A549 (cell line): Measurements from ENCODE around the gene LSM10. TPM values are rescaled to one million over a fixed set of nuclear protein-coding genes. Genes with fewer than 3 reads are reported as not detected.

Source experiments
- ATAC-seq, 2 experiments: fragments of 200-7000 bp in 1 of 2; fragments of >200 bp in 1 of 2; cut with Nextera tagmentation in 1 of 2; cut with Tn5 transposase in 1 of 2; 3 replicates each; pipeline versions ENCODE4 v1.8.0 to v1.9.1; 2018 to 2020; ENCODE audit warnings: mild to moderate bottlenecking in 1 of 2, moderate library complexity in 1 of 2
- CTCF ChIA-PET: fragments of 300-600 bp; sonication (Branson Sonifier 250); formaldehyde crosslinking; extraction: SDS; loops from one replicate; lab custom pipeline; 2021; ENCODE audit warnings: antibody characterized with exemption, inconsistent platforms; lab: Yijun Ruan, JAX
- POLR2A ChIA-PET: fragments of 350-600 bp; formaldehyde crosslinking; extraction: SDS; loops from one replicate; lab custom pipeline; 2021; ENCODE audit warnings: antibody characterized with exemption, inconsistent platforms; lab: Yijun Ruan, JAX
- DNase-seq, 2 experiments: peaks; one replicate each; pipeline versions ENCODE4 v3.0.0 to v3.0.0-alpha.2; 2011 to 2016; ENCODE audit warnings: low read depth in 1 of 2, low spot score in 1 of 2
- FAIRE-seq: peaks from 2 replicates; lab custom pipeline; 2011; peaks lifted over from hg19 to GRCh38; lab: Jason Lieb, UNC
- H3K27ac ChIP-seq, 2 experiments: fragments of >200 bp; sonication (Bioruptor Twin); formaldehyde crosslinking; 3 replicates each; pipeline ENCODE4 v1.5.1; 2016 to 2017
- H3K4me1 ChIP-seq: fragments of >200 bp; sonication (Bioruptor Twin); formaldehyde crosslinking; 3 replicates; pipeline ENCODE4 v1.6.1; 2016
- H3K4me2 ChIP-seq: fragments of >200 bp; sonication (Bioruptor Twin); formaldehyde crosslinking; 3 replicates; pipeline ENCODE4 v1.6.1; 2016
- H3K4me3 ChIP-seq: fragments of >200 bp; sonication (Bioruptor Twin); formaldehyde crosslinking; 3 replicates; pipeline ENCODE4 v1.5.1; 2016
- H3K9me3 ChIP-seq: fragments of >200 bp; sonication (Bioruptor Twin); formaldehyde crosslinking; 3 replicates; pipeline ENCODE4 v1.6.1; 2016
- CBX8 ChIP-seq: fragments of 200-600 bp; sonication (generic); IDR thresholded peaks from 2 replicates; pipeline ENCODE4 v1.6.1; 2016
- EHMT2 ChIP-seq: fragments of 200-600 bp; sonication (generic); IDR thresholded peaks from 2 replicates; pipeline ENCODE4 v1.6.1; 2016; ENCODE audit warnings: antibody characterized with exemption, low read depth, mild to moderate bottlenecking, moderate library complexity
- HOXA7 ChIP-seq: fragments of 250-450 bp; sonication (Bioruptor Pico); IDR thresholded peaks from 2 replicates; pipeline ENCODE4 v1.5.0; 2020; ENCODE audit warnings: mild to moderate bottlenecking, moderate library complexity
- JUNB ChIP-seq: fragments of >200 bp; sonication (Bioruptor Twin); formaldehyde crosslinking; IDR thresholded peaks from 2 replicates; pipeline ENCODE4 v1.6.1; 2016
- KDM1A ChIP-seq: fragments of 200-600 bp; sonication (generic); IDR thresholded peaks from 2 replicates; pipeline ENCODE4 v1.6.1; 2016; ENCODE audit warnings: low read depth, mild to moderate bottlenecking
- MAFK ChIP-seq: fragments of 450-650 bp; IDR thresholded peaks from 2 replicates; pipeline ENCODE4 v1.6.1; 2014; ENCODE audit not compliant: partially characterized antibody
- NFE2L2 ChIP-seq: fragments of 150-350 bp; conservative IDR thresholded peaks from 2 replicates; pipeline ENCODE4 v1.6.1; 2014; ENCODE audit warnings: low read length
- NPAS2 ChIP-seq: fragments of 250-450 bp; sonication (Bioruptor Pico); IDR thresholded peaks from 2 replicates; pipeline ENCODE4 v1.8.0; 2022; ENCODE audit warnings: mild to moderate bottlenecking, moderate library complexity, borderline replicate concordance
- NR3C1 ChIP-seq: fragments of >200 bp; sonication (Bioruptor Twin); formaldehyde crosslinking; IDR thresholded peaks from 3 replicates; pipeline ENCODE4 v1.6.1; 2017
- RAD21 ChIP-seq, 2 experiments: fragments of >200 bp in 1 of 2; sonication (Bioruptor Twin) in 1 of 2; formaldehyde crosslinking in 1 of 2; IDR thresholded peaks in 1 of 2; conservative IDR thresholded peaks in 1 of 2; 2 replicates in 1 of 2; 3 replicates in 1 of 2; pipeline ENCODE4 v1.6.1; 2012 to 2018; ENCODE audit warnings: inconsistent platforms in 1 of 2
- RCOR1 ChIP-seq: fragments of 150-350 bp; IDR thresholded peaks from 2 replicates; pipeline ENCODE4 v1.6.1; 2014; ENCODE audit warnings: antibody characterized with exemption, low read length, low read depth
- SMC3 ChIP-seq: fragments of >200 bp; sonication (Bioruptor Twin); formaldehyde crosslinking; IDR thresholded peaks from 3 replicates; pipeline ENCODE4 v1.6.1; 2018; ENCODE audit warnings: inconsistent platforms
- SREBF2 ChIP-seq: fragments of 450-650 bp; IDR thresholded peaks from 2 replicates; pipeline ENCODE4 v1.6.1; 2014; ENCODE audit warnings: mild to moderate bottlenecking, moderate library complexity
- TFCP2L1 ChIP-seq: fragments of 250-450 bp; sonication (Bioruptor Pico); IDR thresholded peaks from 2 replicates; pipeline ENCODE4 v1.5.0; 2021; ENCODE audit warnings: mild to moderate bottlenecking
- TP53 ChIP-seq: fragments of 250-450 bp; sonication (Bioruptor Pico); IDR thresholded peaks from 2 replicates; pipeline ENCODE4 v1.5.0; 2021; ENCODE audit warnings: mild to moderate bottlenecking, moderate library complexity
- ZC3H11A ChIP-seq: fragments of 450-650 bp; IDR thresholded peaks from 2 replicates; pipeline ENCODE4 v1.6.1; 2014; ENCODE audit warnings: antibody characterized with exemption, mild to moderate bottlenecking
- ZFP36 ChIP-seq: fragments of 450-650 bp; IDR thresholded peaks from 2 replicates; pipeline ENCODE4 v1.6.1; 2014; ENCODE audit warnings: borderline replicate concordance; ENCODE audit not compliant: partially characterized antibody
- WGBS: methylation state at CpG from one replicate; pipeline ENCODE4 v1.1.6; 2017; ENCODE audit errors: missing lambda C conversion rate; 5-methylcytosine and 5-hydroxymethylcytosine counted together
- polyA plus RNA-seq, 4 experiments: library from polyadenylated mRNA; depleted of rRNA in 3 of 4; stranded (reverse); fragments of >200 nt; fragmentation: RNase III in 1 of 4; extraction: RNeasy Plus Mini Kit Qiagen cat#74134 plus additional on column Dnase treatment in 1 of 4; gene quantifications; 2 replicates in 3 of 4; 3 replicates in 1 of 4; pipeline ENCODE4 v1.2.3, GENCODE V29; 2011 to 2017
- TF ChIP-seq, protein P1 (sequence below): fragments of 150-350 bp; IDR thresholded peaks from 2 replicates; pipeline ENCODE4 v1.6.1; 2014; ENCODE audit warnings: low read depth, mild to moderate bottlenecking, low read length
- TF ChIP-seq, protein P2 (sequence below): IDR thresholded peaks from 2 replicates; pipeline ENCODE4 v1.6.1; 2012
- TF ChIP-seq, protein P3 (sequence below): fragments of >200 bp; sonication (Bioruptor Twin); formaldehyde crosslinking; IDR thresholded peaks from 3 replicates; pipeline ENCODE4 v1.5.1; 2016

The LSM10 gene
- polyA plus RNA-seq, 2 of the 4 experiments (the other 2 are of a cell fraction), result 40.7 to 44.3 TPM

DNA sequence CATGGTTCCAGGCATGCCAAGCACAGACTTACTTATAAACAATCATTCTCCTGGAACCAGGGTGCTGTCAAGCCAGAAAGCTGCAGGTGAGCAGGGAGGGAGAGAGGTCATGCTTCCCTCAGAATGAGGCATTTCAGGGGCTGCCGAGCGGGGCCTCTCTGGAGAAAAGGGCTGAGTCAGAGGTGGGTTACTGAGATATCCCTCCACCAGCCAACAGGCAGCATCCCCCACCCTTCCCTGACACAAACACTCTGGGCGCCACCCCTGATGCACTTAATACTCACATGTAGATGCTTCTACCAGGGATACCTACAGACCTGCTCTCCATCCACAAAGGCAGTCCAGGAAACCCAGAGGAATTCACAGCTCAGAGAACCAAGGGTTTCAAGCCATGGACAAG, 25.1 kb downstream of the LSM10 start:
- POLR2A ChIA-PET, result interaction anchor here (0.8 kb wide), 1 partner anchor 25 kb away, joined by 7 read pairs; the partner anchor contains the start of gene LSM10
- Histone ChIP-seq H3K9me3 (no peaks in the 10 kb centered on the region), H3K27ac (peak overlapping the region; percentile 82 to 97), H3K4me3 (no peak overlapping the region), H3K4me2 (peak overlapping the region; percentile 76), H3K4me1 (peaks cover 55% of the 10 kb centered on the region)
- DNase-seq (no peak), ATAC-seq (no peak), FAIRE-seq (no peak)
- 100% methylated on average over 2 of the region's 3 CpGs for WGBS
- TF ChIP-seq, protein P1, sequence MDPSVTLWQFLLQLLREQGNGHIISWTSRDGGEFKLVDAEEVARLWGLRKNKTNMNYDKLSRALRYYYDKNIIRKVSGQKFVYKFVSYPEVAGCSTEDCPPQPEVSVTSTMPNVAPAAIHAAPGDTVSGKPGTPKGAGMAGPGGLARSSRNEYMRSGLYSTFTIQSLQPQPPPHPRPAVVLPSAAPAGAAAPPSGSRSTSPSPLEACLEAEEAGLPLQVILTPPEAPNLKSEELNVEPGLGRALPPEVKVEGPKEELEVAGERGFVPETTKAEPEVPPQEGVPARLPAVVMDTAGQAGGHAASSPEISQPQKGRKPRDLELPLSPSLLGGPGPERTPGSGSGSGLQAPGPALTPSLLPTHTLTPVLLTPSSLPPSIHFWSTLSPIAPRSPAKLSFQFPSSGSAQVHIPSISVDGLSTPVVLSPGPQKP, result no peak
- CTCF ChIA-PET, result interaction anchor here (0.9 to 1.0 kb wide), 2 partner anchors 49 to 223 kb away, joined by 3 to 6 read pairs; partner anchors contain the start of gene TRAPPC3

DNA sequence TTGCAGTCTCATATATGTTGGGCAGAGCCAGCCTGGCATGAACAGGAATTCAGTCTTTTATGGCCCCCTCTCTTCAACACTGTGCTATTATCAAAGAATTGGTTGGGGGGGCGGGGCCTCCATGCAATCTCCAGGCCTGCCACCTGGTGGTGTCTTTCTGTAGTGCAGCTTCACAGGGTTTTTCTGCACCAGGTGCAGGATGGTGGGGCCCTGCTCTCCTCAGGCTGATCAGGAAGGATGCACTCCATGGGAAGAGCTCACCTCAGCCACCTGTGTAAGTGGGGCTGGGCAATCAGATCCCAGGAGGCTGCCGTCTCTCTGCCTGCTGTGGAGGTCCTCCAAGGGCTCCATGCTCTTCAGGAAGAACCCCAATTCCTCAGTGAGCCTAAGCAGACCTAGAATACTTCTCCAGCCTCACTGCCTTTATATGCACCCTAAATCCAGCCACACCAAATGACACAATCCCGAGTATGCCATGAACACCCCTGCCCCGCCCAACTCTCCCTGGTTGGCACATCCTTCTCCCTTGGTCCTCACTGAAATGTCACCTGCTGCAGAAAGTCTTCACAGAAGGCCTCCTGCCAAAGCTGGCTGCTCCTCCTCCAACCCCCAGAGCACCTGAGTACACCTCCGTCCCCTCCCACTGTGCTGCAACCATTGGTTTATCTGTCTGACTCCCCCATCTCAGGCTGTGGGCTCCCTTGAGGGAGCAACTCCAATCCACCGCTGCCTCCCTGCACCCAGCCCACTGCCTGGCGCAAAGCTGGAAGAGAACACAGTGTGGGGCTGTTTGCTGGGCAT, 28.4 kb downstream of the LSM10 start:
- Histone ChIP-seq H3K4me1 (peaks cover 38% of the 10 kb centered on the region), H3K27ac (peak overlapping the region in 1 of 2 experiments; percentile 61; a peak in 3 of 6 replicates), H3K4me2 (no peak overlapping the region), H3K9me3 (no peaks in the 10 kb centered on the region), H3K4me3 (no peak overlapping the region)
- ChIA-PET POLR2A (interaction anchor here (1.3 kb wide), 1 partner anchor 18 kb away, joined by 5 read pairs; no protein-coding TSS in a partner anchor), CTCF (interaction anchor here (0.9 to 5.8 kb wide), 22 partner anchors 9 to 265 kb away, joined by 3 to 201 read pairs (median 6); partner anchors contain the start of genes LSM10, STK40 and TRAPPC3)
- FAIRE-seq, result no peak
- WGBS, result 34% methylated on average over 5 of the region's 7 CpGs
- DNase-seq, result peak; percentile 52 to 85
- peak; percentile 55 to 69; a peak in 5 of 6 replicates for ATAC-seq
- TF ChIP-seq RAD21 (conservative IDR thresholded peaks at IDR 0.05 in 1 of 2, IDR thresholded peaks at IDR 0.05 in 1 of 2), result peak; percentile 59 to 68
- no peak for TF ChIP-seq SREBF2
- no peak for TF ChIP-seq ZC3H11A
- TF ChIP-seq SMC3, result peak; percentile 76
- TF ChIP-seq, protein P2, sequence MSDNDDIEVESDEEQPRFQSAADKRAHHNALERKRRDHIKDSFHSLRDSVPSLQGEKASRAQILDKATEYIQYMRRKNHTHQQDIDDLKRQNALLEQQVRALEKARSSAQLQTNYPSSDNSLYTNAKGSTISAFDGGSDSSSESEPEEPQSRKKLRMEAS, result 0 out of 2 replicates have a peak, but pooled peaks have one; percentile 25
- TF ChIP-seq, protein P3, sequence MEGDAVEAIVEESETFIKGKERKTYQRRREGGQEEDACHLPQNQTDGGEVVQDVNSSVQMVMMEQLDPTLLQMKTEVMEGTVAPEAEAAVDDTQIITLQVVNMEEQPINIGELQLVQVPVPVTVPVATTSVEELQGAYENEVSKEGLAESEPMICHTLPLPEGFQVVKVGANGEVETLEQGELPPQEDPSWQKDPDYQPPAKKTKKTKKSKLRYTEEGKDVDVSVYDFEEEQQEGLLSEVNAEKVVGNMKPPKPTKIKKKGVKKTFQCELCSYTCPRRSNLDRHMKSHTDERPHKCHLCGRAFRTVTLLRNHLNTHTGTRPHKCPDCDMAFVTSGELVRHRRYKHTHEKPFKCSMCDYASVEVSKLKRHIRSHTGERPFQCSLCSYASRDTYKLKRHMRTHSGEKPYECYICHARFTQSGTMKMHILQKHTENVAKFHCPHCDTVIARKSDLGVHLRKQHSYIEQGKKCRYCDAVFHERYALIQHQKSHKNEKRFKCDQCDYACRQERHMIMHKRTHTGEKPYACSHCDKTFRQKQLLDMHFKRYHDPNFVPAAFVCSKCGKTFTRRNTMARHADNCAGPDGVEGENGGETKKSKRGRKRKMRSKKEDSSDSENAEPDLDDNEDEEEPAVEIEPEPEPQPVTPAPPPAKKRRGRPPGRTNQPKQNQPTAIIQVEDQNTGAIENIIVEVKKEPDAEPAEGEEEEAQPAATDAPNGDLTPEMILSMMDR, result peak; percentile 65

DNA sequence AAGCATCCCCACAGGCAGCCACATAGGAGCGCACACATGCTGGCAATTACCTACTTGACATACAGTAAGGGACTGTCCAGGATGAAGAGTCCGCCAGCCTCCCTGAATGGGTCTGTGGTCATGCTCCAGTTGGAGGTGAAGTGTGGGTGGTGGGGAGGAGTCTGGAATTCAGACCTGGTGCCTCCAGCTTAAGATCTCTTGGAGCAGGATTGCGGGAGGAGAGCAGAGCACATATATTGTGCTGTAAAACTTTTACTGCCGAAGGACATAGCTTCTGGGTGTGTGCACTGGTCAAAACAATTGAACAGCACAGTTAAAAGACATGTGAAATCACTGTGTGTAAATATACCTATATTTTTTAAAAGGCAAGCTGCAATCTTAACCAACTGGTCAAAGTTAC, 29.9 kb downstream of the LSM10 start:
- H3K4me1 ChIP-seq, result peaks cover 26% of the 10 kb centered on the region
- no peak overlapping the region for H3K4me3 ChIP-seq
- POLR2A ChIA-PET, result interaction anchor here (1.3 kb wide), 1 partner anchor 19 kb away, joined by 5 read pairs; no protein-coding TSS in a partner anchor
- TF ChIP-seq KDM1A, result no peak
- no peak for TF ChIP-seq NR3C1
- no peak for TF ChIP-seq TFCP2L1 (CRISPR knock-in tag)
- TF ChIP-seq MAFK, result no peak
- no peak for TF ChIP-seq EHMT2
- no peak for TF ChIP-seq JUNB
- TF ChIP-seq TP53 (CRISPR knock-in tag), result no peak
- TF ChIP-seq RCOR1, result no peak
- TF ChIP-seq SMC3, result no peak
- no peak for TF ChIP-seq CBX8
- TF ChIP-seq NPAS2, result no peak
- TF ChIP-seq NFE2L2, result no peak
- TF ChIP-seq HOXA7 (CRISPR knock-in tag), result no peak
- no peak for TF ChIP-seq ZFP36
- 90% methylated on average over 3 of the region's 4 CpGs for WGBS
- H3K9me3 ChIP-seq, result no peaks in the 10 kb centered on the region
- H3K27ac ChIP-seq, result no peak overlapping the region
- DNase-seq (no peak), ATAC-seq (no peak), FAIRE-seq (no peak)
- H3K4me2 ChIP-seq, result no peak overlapping the region
- CTCF ChIA-PET, result interaction anchor here (0.5 to 5.8 kb wide), 20 partner anchors 8 to 271 kb away, joined by 3 to 201 read pairs (median 6); partner anchors contain the start of genes LSM10, STK40 and TRAPPC3
